HepG2 (cell line): Measurements from ENCODE around the gene ZNF786. TPM values are rescaled to one million over a fixed set of nuclear protein-coding genes. Genes with fewer than 3 reads are reported as not detected.

Experiments
- AGO2 ChIP-seq: fragments of 200-400 bp; formaldehyde crosslinking; optimal IDR thresholded peaks from 2 replicates; pipeline ENCODE3; 2017; ENCODE audit warnings: mild to moderate bottlenecking, low read depth, low read length, moderate library complexity
- ARNT ChIP-seq: fragments of 450-650 bp; IDR thresholded peaks from 2 replicates; pipeline ENCODE4 v1.6.1; 2017
- HNF4A ChIP-seq: sonication (generic); formaldehyde crosslinking; IDR thresholded peaks from 2 replicates; pipeline ENCODE4 v1.4.0; 2020; ENCODE audit warnings: missing genetic modification reagents
- IKZF1 ChIP-seq: fragments of 450-650 bp; IDR thresholded peaks from 2 replicates; pipeline ENCODE4 v1.7.1; 2016
- KMT2B ChIP-seq: IDR thresholded peaks from 2 replicates; pipeline ENCODE4 v1.6.1; 2016; ENCODE audit warnings: missing genetic modification reagents, missing compliant biosample characterization
- MYC ChIP-seq: sonication (generic); formaldehyde crosslinking; IDR thresholded peaks from 2 replicates; pipeline ENCODE4 v1.9.0; 2021; ENCODE audit warnings: missing genetic modification reagents, borderline replicate concordance
- NR1H2 ChIP-seq: sonication (generic); formaldehyde crosslinking; IDR thresholded peaks from 2 replicates; pipeline ENCODE4 v1.8.1; 2022; ENCODE audit warnings: low read depth, missing genetic modification reagents, borderline replicate concordance
- NR3C1 ChIP-seq: sonication (generic); formaldehyde crosslinking; IDR thresholded peaks from 2 replicates; pipeline ENCODE4 v1.4.0; 2020; ENCODE audit warnings: missing genetic modification reagents
- PAF1 ChIP-seq: IDR thresholded peaks from 2 replicates; pipeline ENCODE4 v1.6.1; 2016; ENCODE audit warnings: missing genetic modification reagents, missing compliant biosample characterization
- SRSF9 ChIP-seq: fragments of 200-400 bp; formaldehyde crosslinking; IDR thresholded peaks from 2 replicates; pipeline ENCODE4 v1.6.1; 2018; ENCODE audit warnings: borderline replicate concordance, mild to moderate bottlenecking, low read depth, low read length; ENCODE audit not compliant: insufficient read depth, poor library complexity, severe bottlenecking
- ZNF44 ChIP-seq: sonication (generic); formaldehyde crosslinking; IDR thresholded peaks from 2 replicates; pipeline ENCODE4 v1.5.1; 2020; ENCODE audit warnings: mild to moderate bottlenecking, missing genetic modification reagents
- ZNF446 ChIP-seq: sonication (generic); formaldehyde crosslinking; IDR thresholded peaks from 2 replicates; pipeline ENCODE4 v1.5.0; 2020; ENCODE audit warnings: mild to moderate bottlenecking, missing genetic modification reagents
- ZNF460 ChIP-seq: sonication (generic); formaldehyde crosslinking; IDR thresholded peaks from 2 replicates; pipeline ENCODE4 v1.5.1; 2020; ENCODE audit warnings: missing genetic modification reagents, mild to moderate bottlenecking, borderline replicate concordance
- ZNF747 ChIP-seq: sonication (generic); formaldehyde crosslinking; IDR thresholded peaks from 2 replicates; pipeline ENCODE4 v1.8.1; 2023; ENCODE audit warnings: missing genetic modification reagents, mild to moderate bottlenecking, borderline replicate concordance
- ZNF772 ChIP-seq: sonication (generic); formaldehyde crosslinking; IDR thresholded peaks from 2 replicates; pipeline ENCODE4 v1.5.0; 2020; ENCODE audit warnings: mild to moderate bottlenecking, missing genetic modification reagents
- ZNF883 ChIP-seq: sonication (generic); formaldehyde crosslinking; IDR thresholded peaks from 2 replicates; pipeline ENCODE4 v1.5.1; 2020; ENCODE audit warnings: mild to moderate bottlenecking, missing genetic modification reagents; ENCODE audit errors: not compliant biosample characterization
- ZSCAN22 ChIP-seq: sonication (generic); formaldehyde crosslinking; IDR thresholded peaks from 2 replicates; pipeline ENCODE4 v1.4.0; 2020; ENCODE audit warnings: mild to moderate bottlenecking, missing genetic modification reagents
- polyA plus RNA-seq, 8 experiments: library from polyadenylated mRNA; depleted of rRNA in 3 of 8; stranded (reverse) in 7 of 8; unstranded in 1 of 8; fragments of >200 nt; fragmentation: Illumina TruSeq in 4 of 8; extraction: Trizol in 4 of 8; gene quantifications; 2 replicates each; pipeline versions ENCODE4 v1.2.1 to v1.2.3, GENCODE V29; 2011 to 2016; ENCODE audit warnings: low read depth in 4 of 8, missing spikeins in 1 of 8, mixed read lengths in 1 of 8; ENCODE audit not compliant: insufficient read depth in 1 of 8
- total RNA-seq, 5 experiments: library from RNA; depleted of rRNA; stranded (reverse); fragments of >200 nt; fragmentation: Illumina TruSeq; extraction: Trizol; gene quantifications; 2 replicates each; pipeline ENCODE4 v1.2.3, GENCODE V29; 2016; ENCODE audit warnings: low read depth in 1 of 5
- TF ChIP-seq, protein P1 (sequence below): sonication (generic); formaldehyde crosslinking; IDR thresholded peaks from 2 replicates; pipeline ENCODE4 v1.5.0; 2020; ENCODE audit warnings: missing genetic modification reagents, mild to moderate bottlenecking, borderline replicate concordance
- TF ChIP-seq, protein P2 (sequence below): IDR thresholded peaks from 2 replicates; pipeline ENCODE4 v1.6.1; 2016; ENCODE audit warnings: mild to moderate bottlenecking
- TF ChIP-seq, protein P3 (sequence below): IDR thresholded peaks from 2 replicates; pipeline ENCODE4 v1.6.1; 2018; ENCODE audit warnings: missing genetic modification reagents, mild to moderate bottlenecking, missing compliant biosample characterization
- TF ChIP-seq, protein P4 (sequence below): sonication (generic); formaldehyde crosslinking; IDR thresholded peaks from 2 replicates; pipeline ENCODE4 v1.5.0; 2020; ENCODE audit warnings: mild to moderate bottlenecking, missing genetic modification reagents
- TF ChIP-seq, protein P5 (sequence below): sonication (generic); formaldehyde crosslinking; IDR thresholded peaks from 2 replicates; pipeline ENCODE4 v1.8.1; 2022; ENCODE audit warnings: mild to moderate bottlenecking, missing genetic modification reagents

ZNF786 gene
- total and polyA plus RNA-seq, 2 of the 13 experiments (the other 11 are each of a cell fraction or from before 2014, with no cell fraction given): 2.0 to 4.0 TPM

DNA sequence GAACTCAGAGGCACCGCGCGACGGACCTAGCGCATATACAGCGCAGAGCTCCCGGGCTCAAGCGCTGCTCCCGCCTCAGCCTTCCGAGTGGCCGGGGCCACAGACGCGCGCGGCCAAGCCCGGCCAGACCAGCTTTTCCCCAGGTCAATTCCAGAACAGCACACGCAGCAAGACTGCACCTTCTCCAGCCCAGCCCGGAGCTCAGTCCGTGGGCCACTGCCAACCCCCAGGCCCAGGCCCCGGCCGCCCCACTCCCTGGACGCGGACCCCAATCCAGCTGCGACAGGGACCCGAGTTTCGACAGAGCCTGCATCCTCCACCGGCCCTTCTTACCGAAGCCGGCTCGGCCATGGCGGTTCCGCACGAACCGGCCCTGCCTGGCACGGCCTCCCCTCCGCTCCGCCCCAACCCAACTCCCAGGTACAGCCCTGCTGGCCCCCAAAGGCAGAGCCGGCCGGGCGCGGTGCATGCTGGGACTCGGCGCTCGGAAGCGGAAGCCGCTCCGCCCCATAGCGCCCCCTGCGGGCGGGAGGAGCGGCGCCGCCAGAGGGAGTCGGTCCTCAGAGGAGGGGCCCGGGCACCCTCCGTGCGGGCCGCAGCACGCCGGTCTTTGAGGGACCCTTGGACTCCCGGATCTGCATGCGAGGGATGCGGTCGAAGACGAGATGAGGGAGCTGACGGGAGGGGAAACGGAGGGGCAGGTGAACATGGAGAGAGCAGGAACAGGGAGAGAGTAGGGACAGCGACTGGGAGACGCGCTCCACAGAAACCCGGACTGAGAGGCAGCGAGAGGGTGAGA, 35.5 kb upstream of the ZNF786 start, which contains the start of gene ZNF425 (continued):
- TF ChIP-seq PAF1 (CRISPR knock-in tag) (no peak), IKZF1 (no peak), HNF4A (peak; percentile 72), ARNT (no peak), ZNF44 (no peak; the same call in 1 of the 2 replicates), ZNF747 (peak; percentile 92), AGO2 (peak; percentile 67), ZNF772 (peak; percentile 94), NR1H2 (CRISPR knock-in tag) (0 out of 2 replicates have a peak, but pooled peaks have one; percentile 45), ZNF446 (CRISPR knock-in tag) (no peak), MYC (peak; percentile 87), SRSF9 (no peak), ZNF460 (CRISPR knock-in tag) (peak; percentile 77; the same call in 1 of the 2 replicates), KMT2B (CRISPR knock-in tag) (peak; percentile 79), NR3C1 (no peak), ZSCAN22 (CRISPR knock-in tag) (no peak), ZNF883 (CRISPR knock-in tag) (peak; percentile 10)
- TF ChIP-seq, protein P1, sequence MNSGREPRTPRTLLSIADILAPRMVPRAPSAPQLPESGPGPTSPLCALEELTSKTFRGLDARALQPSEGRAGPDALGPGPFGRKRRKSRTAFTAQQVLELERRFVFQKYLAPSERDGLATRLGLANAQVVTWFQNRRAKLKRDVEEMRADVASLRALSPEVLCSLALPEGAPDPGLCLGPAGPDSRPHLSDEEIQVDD (CRISPR knock-in tag): 0 out of 2 replicates have a peak, but pooled peaks have one; percentile 15
- TF ChIP-seq, protein P2, sequence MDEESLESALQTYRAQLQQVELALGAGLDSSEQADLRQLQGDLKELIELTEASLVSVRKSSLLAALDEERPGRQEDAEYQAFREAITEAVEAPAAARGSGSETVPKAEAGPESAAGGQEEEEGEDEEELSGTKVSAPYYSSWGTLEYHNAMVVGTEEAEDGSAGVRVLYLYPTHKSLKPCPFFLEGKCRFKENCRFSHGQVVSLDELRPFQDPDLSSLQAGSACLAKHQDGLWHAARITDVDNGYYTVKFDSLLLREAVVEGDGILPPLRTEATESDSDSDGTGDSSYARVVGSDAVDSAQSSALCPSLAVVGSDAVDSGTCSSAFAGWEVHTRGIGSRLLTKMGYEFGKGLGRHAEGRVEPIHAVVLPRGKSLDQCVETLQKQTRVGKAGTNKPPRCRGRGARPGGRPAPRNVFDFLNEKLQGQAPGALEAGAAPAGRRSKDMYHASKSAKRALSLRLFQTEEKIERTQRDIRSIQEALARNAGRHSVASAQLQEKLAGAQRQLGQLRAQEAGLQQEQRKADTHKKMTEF: peak; percentile 96; the same call in 1 of the 2 replicates
- TF ChIP-seq, protein P3, sequence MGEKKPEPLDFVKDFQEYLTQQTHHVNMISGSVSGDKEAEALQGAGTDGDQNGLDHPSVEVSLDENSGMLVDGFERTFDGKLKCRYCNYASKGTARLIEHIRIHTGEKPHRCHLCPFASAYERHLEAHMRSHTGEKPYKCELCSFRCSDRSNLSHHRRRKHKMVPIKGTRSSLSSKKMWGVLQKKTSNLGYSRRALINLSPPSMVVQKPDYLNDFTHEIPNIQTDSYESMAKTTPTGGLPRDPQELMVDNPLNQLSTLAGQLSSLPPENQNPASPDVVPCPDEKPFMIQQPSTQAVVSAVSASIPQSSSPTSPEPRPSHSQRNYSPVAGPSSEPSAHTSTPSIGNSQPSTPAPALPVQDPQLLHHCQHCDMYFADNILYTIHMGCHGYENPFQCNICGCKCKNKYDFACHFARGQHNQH (CRISPR knock-in tag): peak; percentile 91
- TF ChIP-seq, protein P4, sequence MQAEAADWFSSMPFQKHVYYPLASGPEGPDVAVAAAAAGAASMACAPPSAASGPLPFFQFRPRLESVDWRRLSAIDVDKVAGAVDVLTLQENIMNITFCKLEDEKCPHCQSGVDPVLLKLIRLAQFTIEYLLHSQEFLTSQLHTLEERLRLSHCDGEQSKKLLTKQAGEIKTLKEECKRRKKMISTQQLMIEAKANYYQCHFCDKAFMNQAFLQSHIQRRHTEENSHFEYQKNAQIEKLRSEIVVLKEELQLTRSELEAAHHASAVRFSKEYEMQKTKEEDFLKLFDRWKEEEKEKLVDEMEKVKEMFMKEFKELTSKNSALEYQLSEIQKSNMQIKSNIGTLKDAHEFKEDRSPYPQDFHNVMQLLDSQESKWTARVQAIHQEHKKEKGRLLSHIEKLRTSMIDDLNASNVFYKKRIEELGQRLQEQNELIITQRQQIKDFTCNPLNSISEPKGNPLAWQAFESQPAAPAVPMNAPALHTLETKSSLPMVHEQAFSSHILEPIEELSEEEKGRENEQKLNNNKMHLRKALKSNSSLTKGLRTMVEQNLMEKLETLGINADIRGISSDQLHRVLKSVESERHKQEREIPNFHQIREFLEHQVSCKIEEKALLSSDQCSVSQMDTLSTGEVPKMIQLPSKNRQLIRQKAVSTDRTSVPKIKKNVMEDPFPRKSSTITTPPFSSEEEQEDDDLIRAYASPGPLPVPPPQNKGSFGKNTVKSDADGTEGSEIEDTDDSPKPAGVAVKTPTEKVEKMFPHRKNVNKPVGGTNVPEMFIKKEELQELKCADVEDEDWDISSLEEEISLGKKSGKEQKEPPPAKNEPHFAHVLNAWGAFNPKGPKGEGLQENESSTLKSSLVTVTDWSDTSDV (CRISPR knock-in tag): peak; percentile 64; the same call in 1 of the 2 replicates
- TF ChIP-seq, protein P5, sequence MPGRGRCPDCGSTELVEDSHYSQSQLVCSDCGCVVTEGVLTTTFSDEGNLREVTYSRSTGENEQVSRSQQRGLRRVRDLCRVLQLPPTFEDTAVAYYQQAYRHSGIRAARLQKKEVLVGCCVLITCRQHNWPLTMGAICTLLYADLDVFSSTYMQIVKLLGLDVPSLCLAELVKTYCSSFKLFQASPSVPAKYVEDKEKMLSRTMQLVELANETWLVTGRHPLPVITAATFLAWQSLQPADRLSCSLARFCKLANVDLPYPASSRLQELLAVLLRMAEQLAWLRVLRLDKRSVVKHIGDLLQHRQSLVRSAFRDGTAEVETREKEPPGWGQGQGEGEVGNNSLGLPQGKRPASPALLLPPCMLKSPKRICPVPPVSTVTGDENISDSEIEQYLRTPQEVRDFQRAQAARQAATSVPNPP (CRISPR knock-in tag): peak; percentile 88
